Right lobe of liver (tissue), 6 donors: Measurements from ENCODE around the gene FYCO1. TPM values are rescaled to one million over a fixed set of nuclear protein-coding genes. Genes with fewer than 3 reads are reported as not detected.

Experiments
- ATAC-seq, 4 donors: fragments of 200-7000 bp; cut with Tn5 transposase; one replicate each; pipeline ENCODE4 v1.9.1; 2020; ENCODE audit warnings: mild to moderate bottlenecking in 4 of 4, moderate library complexity in 4 of 4
- DNase-seq, 3 donors: peaks; one replicate each; pipeline ENCODE4 v3.0.0-alpha.2; 2020
- H3K27ac ChIP-seq, 3 donors: fragments of 200-600 bp; one replicate each; pipeline ENCODE4 v1.8.0; 2022
- H3K27me3 ChIP-seq, 2 donors: fragments of 200-600 bp; one replicate each; pipeline ENCODE4 v1.8.0; 2022
- H3K36me3 ChIP-seq, 4 donors: fragments of 200-600 bp; sonication (generic) in 1 of 4; one replicate each; pipeline versions ENCODE4 v1.5.1 to v1.8.0; 2017 to 2022; ENCODE audit warnings: control low read depth in 1 of 4
- H3K4me1 ChIP-seq, 4 donors: fragments of 200-600 bp; sonication (generic) in 1 of 4; one replicate each; pipeline versions ENCODE4 v1.5.1 to v1.8.0; 2017 to 2022; ENCODE audit warnings: control low read depth in 1 of 4
- H3K4me3 ChIP-seq, 3 donors: fragments of 200-600 bp; one replicate each; pipeline ENCODE4 v1.8.0; 2022
- H3K9me3 ChIP-seq, 4 donors: fragments of 200-600 bp; sonication (generic) in 1 of 4; one replicate each; pipeline versions ENCODE4 v1.5.1 to v1.8.0; 2017 to 2022; ENCODE audit warnings: control low read depth in 1 of 4
- CTCF ChIP-seq, 4 donors: fragments of 200-600 bp in 3 of 4; fragments of 450-650 bp in 1 of 4; IDR thresholded peaks; one replicate each; pipeline versions ENCODE4 v1.5.1 to v1.8.0; 2016 to 2022; ENCODE audit warnings: antibody characterized with exemption in 4 of 4, mild to moderate bottlenecking in 2 of 4
- POLR2A ChIP-seq: fragments of 450-650 bp; IDR thresholded peaks from one replicate; pipeline ENCODE4 v1.6.1; 2017; ENCODE audit warnings: antibody characterized with exemption, mild to moderate bottlenecking
- WGBS: methylation state at CpG from one replicate; pipeline ENCODE4 v1.1.6; 2018; ENCODE audit warnings: low coverage, low lambda C conversion rate; ENCODE audit not compliant: insufficient coverage; ENCODE audit errors: missing lambda C conversion rate; 5-methylcytosine and 5-hydroxymethylcytosine counted together
- intact Hi-C, 2 donors: fragments of 100-400 bp; cut with DNase I; formaldehyde crosslinking; loops; one replicate each; pipeline versions ENCODE4 v1.11.2 to v1.14.1; 2022
- total RNA-seq, 6 experiments: library from RNA; depleted of rRNA in 2 of 6; stranded (reverse); fragments of >200 nt in 2 of 6; fragmentation: NEBNext Ultra II Directional in 3 of 6; extraction: Animal tissue kit (Norgen Biotek cat#: 25700) in 3 of 6; gene quantifications; one replicate each; pipeline versions ENCODE4 v1.1.0 to v1.2.4, GENCODE V29; 2016 to 2023
- donor health status: DM: no; HTN: yes; CAD: no.
- donor health status: DM: no; HTN: no; CAD: no.
- donor health status: DM: no; HTN: no; CAD: no.
- donor health status: DM: no; HTN: yes; CAD: no.
- donor health status: DM: no; HTN: yes; CAD: no.

FYCO1 gene
- total RNA-seq, 6 experiments from 2014 or later: 16.0 to 22.0 (median 21.0) TPM

- DNase-seq (no peak), ATAC-seq (peak in 3 of 4 donors; percentile 8 to 21 (median 12))
- WGBS: 25% methylated on average over 4 of the region's 8 CpGs
- H3K9me3 ChIP-seq: no peaks in the 10 kb centered on the region
- peaks cover 0 to 70% (median 36%) of the 10 kb centered on the region in 4 donors for H3K4me1 ChIP-seq
- peak overlapping the region; percentile 80 to 96 (median 94) for H3K27ac ChIP-seq
- no peak overlapping the region for H3K4me3 ChIP-seq
- TF ChIP-seq POLR2A: no peak
- TF ChIP-seq CTCF (IDR thresholded peaks at IDR 0.05): no peak
- intact Hi-C loops: no loop called here
- H3K36me3 ChIP-seq: peaks cover 0 to 16% (median 4%) of the 10 kb centered on the region in 4 donors
- H3K27me3 ChIP-seq: no peaks in the 10 kb centered on the region
These were observed 8.0 kb downstream of the FYCO1 start for GRCh38 chr3:45987368-45988291.

- H3K4me1 ChIP-seq: peaks cover 0 to 62% (median 31%) of the 10 kb centered on the region in 4 donors
- no peak overlapping the region for H3K4me3 ChIP-seq
- no peaks in the 10 kb centered on the region for H3K9me3 ChIP-seq
- WGBS: 38% methylated on average over 4 of the region's 5 CpGs
- peak overlapping the region; percentile 80 to 96 (median 94) for H3K27ac ChIP-seq
- intact Hi-C loops: no loop called here
- TF ChIP-seq POLR2A: peak; percentile 33
- no peak for TF ChIP-seq CTCF (IDR thresholded peaks at IDR 0.05)
- no peaks in the 10 kb centered on the region for H3K27me3 ChIP-seq
- peaks cover 0 to 28% (median 9%) of the 10 kb centered on the region in 4 donors for H3K36me3 ChIP-seq
- peak; percentile 77 to 90 (median 89) for DNase-seq
- ATAC-seq: peak; percentile 89 to 95 (median 93)
These were observed 9.2 kb downstream of the FYCO1 start for GRCh38 chr3:45986303-45986982.

GRCh38 chr3:45985532-45986302 lies 9.9 kb downstream of the FYCO1 start:
- peak overlapping the region; percentile 80 to 96 (median 94) for H3K27ac ChIP-seq
- no peaks in the 10 kb centered on the region for H3K9me3 ChIP-seq
- H3K27me3 ChIP-seq: no peaks in the 10 kb centered on the region
- TF ChIP-seq CTCF (IDR thresholded peaks at IDR 0.05) (no peak), POLR2A (no peak)
- H3K36me3 ChIP-seq: peaks cover 0 to 35% (median 14%) of the 10 kb centered on the region in 4 donors
- WGBS: 42% methylated on average over 9 of the region's 13 CpGs
- DNase-seq (no peak), ATAC-seq (peak; percentile 2 to 51 (median 24))
- intact Hi-C loops: no loop called here
- H3K4me3 ChIP-seq: no peak overlapping the region
- peaks cover 0 to 62% (median 31%) of the 10 kb centered on the region in 4 donors for H3K4me1 ChIP-seq
